Large intestine (tissue), 12 donors: ENCODE measurements around the gene PCDHGB7. TPM values are rescaled to one million over a fixed set of nuclear protein-coding genes. Genes with fewer than 3 reads are reported as not detected.
"Not testable (repeated sequence)": the region's sequence is repeated elsewhere in the genome, so short reads cannot be mapped to it uniquely, and the experiment has no call there.

Experiments used
- DNase-seq, 2 donors: peaks; one replicate each; pipeline versions ENCODE4 v3.0.0 to v3.0.0-alpha.2; 2013
- H3K27ac ChIP-seq: one replicate; pipeline ENCODE4 v1.5.1; 2013; ENCODE audit warnings: low read length
- H3K27me3 ChIP-seq: 2 replicates; pipeline ENCODE4 v1.6.1; 2013; ENCODE audit warnings: low read length; ENCODE audit not compliant: control insufficient read depth, insufficient read depth
- H3K36me3 ChIP-seq: 2 replicates; pipeline ENCODE4 v1.6.1; 2013; ENCODE audit warnings: low read length; ENCODE audit not compliant: control insufficient read depth, insufficient read depth
- H3K4me1 ChIP-seq: one replicate; pipeline ENCODE4 v1.6.1; 2013; ENCODE audit warnings: low read length; ENCODE audit not compliant: control insufficient read depth, insufficient read depth
- H3K4me3 ChIP-seq: one replicate; pipeline ENCODE4 v1.5.1; 2013; ENCODE audit warnings: low read length
- H3K9me3 ChIP-seq: one replicate; pipeline ENCODE4 v1.6.1; 2013; ENCODE audit warnings: mild to moderate bottlenecking, low read depth, low read length, moderate library complexity; ENCODE audit not compliant: control insufficient read depth
- WGBS: methylation state at CpG from one replicate; pipeline ENCODE4 v1.1.5; 2013; ENCODE audit warnings: low lambda C conversion rate; ENCODE audit not compliant: insufficient coverage; 5-methylcytosine and 5-hydroxymethylcytosine counted together
- long read RNA-seq, 11 donors: transcript quantifications; one replicate each; lab custom pipeline, GENCODE V29; 2026
- polyA plus RNA-seq: library from polyadenylated mRNA; unstranded; fragments of 120-200 nt; gene quantifications from one replicate; pipeline ENCODE4 v1.2.1, GENCODE V29; 2013

PCDHGB7 gene
- 3.6 TPM for polyA plus RNA-seq
- long read RNA-seq, donor 1 = 0 reads
- long read RNA-seq, donor 2 = 0 reads
- long read RNA-seq, donor 3, full-length matches to known transcripts = 4 of 4 reads
- long read RNA-seq, donor 3, partial matches to known transcripts = 0 of 4 reads
- long read RNA-seq, donor 3, other reads (novel, unspliced or antisense) = 0 of 4 reads
- long read RNA-seq, donor 4 = 0 reads
- long read RNA-seq, donor 5, partial matches to known transcripts = 0 of 1 reads
- long read RNA-seq, donor 5, other reads (novel, unspliced or antisense) = 0 of 1 reads
- long read RNA-seq, donor 6, full-length matches to known transcripts = 5 of 5 reads
- long read RNA-seq, donor 6, partial matches to known transcripts = 0 of 5 reads
- long read RNA-seq, donor 6, other reads (novel, unspliced or antisense) = 0 of 5 reads
- long read RNA-seq, donor 7, full-length matches to known transcripts = 5 of 5 reads
- long read RNA-seq, donor 7, partial matches to known transcripts = 0 of 5 reads
- long read RNA-seq, donor 7, other reads (novel, unspliced or antisense) = 0 of 5 reads
- long read RNA-seq, donor 8, transcript PCDHGB7-202 (1 exons, 2,785 nt) = major isoform, 7 of 7 reads
- long read RNA-seq, donor 8, partial matches to known transcripts = 0 of 7 reads
- long read RNA-seq, donor 8, other reads (novel, unspliced or antisense) = 0 of 7 reads
- long read RNA-seq, donor 9, full-length matches to known transcripts = 2 of 2 reads
- long read RNA-seq, donor 9, partial matches to known transcripts = 0 of 2 reads
- long read RNA-seq, donor 9, other reads (novel, unspliced or antisense) = 0 of 2 reads
- long read RNA-seq, donor 10, partial matches to known transcripts = 0 of 3 reads
- long read RNA-seq, donor 10, other reads (novel, unspliced or antisense) = 0 of 3 reads
- long read RNA-seq, donor 11, full-length matches to known transcripts = 4 of 4 reads
- long read RNA-seq, donor 11, partial matches to known transcripts = 0 of 4 reads
- long read RNA-seq, donor 11, other reads (novel, unspliced or antisense) = 0 of 4 reads

DNA sequence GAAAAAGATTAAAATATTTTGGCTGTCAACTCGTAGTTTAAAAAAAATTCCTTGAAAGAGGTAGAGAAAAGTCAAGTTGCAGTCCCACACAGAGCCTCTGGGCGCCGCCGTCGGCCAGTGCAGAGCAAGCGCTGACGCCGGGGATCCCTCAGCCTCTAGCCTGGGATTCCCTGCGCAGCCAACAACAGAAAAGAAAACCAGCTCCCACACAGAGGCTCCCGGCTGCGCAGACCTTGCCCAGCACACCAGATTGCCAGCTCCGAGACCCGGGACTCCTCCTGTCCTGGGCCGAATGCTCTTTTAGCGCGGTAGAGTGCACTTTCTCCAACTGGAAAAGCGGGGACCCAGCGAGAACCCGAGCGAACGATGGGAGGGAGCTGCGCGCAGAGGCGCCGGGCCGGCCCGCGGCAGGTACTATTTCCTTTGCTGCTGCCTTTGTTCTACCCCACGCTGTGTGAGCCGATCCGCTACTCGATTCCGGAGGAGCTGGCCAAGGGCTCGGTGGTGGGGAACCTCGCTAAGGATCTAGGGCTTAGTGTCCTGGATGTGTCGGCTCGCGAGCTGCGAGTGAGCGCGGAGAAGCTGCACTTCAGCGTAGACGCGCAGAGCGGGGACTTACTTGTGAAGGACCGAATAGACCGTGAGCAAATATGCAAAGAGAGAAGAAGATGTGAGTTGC is at the start of gene PCDHGB7:
PCDHGB7 (plus strand) TSS at position 184 of the 679 bp plus-strand sequence; CDS start at position 367, 183 bp downstream.
- peaks cover 77% of the 10 kb centered on the region for H3K27me3 ChIP-seq
- no CpG with 5 or more reads among the region's 47 CpGs for WGBS
- not testable (repeated sequence) for H3K4me1 ChIP-seq, H3K36me3 ChIP-seq, H3K27ac ChIP-seq
- peak within 1 kb of the TSS; percentile 31 for H3K4me3 ChIP-seq
- peaks cover 55% of the 10 kb centered on the region for H3K9me3 ChIP-seq
- DNase-seq = peak; percentile 38 to 49

DNA sequence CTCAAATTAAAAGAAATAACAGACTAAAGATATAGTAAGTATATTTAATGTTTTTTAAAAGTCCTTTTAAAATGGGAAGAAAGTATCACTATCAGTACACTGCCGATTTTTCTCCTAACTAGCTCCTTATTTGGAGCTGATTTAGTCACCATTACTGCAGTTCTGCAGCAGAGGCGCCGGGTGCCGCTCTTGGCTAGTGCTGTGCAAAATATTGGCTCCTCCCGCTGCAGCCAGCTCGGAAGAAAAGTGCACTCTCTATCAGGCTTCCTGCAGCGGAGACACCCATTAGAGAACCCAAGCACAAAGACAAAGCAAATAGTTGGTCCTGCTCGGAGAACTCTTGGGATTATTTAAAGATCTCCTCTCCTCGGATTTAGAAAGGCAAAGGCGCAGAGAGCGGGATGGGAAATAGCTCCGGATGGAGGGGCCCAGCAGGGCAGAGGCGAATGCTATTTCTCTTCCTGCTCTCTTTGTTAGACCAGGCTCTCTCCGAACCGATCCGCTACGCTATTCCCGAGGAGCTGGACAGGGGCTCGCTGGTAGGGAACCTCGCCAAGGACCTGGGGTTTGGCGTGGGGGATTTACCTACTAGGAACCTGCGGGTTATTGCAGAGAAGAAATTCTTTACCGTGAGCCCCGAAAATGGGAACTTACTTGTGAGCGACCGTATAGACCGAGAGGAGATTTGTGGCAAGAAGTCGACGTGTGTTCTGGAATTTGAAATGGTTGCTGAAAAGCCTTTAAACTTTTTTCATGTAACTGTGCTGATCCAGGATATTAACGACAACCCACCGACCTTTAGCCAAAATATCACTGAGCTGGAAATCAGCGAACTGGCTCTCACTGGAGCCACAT is 47.3 kb upstream of the PCDHGB7 start, which contains the start of gene PCDHGB3:
PCDHGB3 (plus strand) TSS at position 249 of the 855 bp plus-strand sequence; CDS start at position 402, 153 bp downstream.
- no peak within 1 kb of the TSS for H3K4me3 ChIP-seq
- H3K9me3 ChIP-seq = peaks cover 40% of the 10 kb centered on the region
- WGBS = 50% methylated on average over 1 of the region's 32 CpGs
- H3K4me1 ChIP-seq = no peaks in the 10 kb centered on the region
- DNase-seq = no peak
- H3K36me3 ChIP-seq = no peaks in the 10 kb centered on the region
- peaks cover 59% of the 10 kb centered on the region for H3K27me3 ChIP-seq
- no peak within 1 kb of the TSS for H3K27ac ChIP-seq

DNA sequence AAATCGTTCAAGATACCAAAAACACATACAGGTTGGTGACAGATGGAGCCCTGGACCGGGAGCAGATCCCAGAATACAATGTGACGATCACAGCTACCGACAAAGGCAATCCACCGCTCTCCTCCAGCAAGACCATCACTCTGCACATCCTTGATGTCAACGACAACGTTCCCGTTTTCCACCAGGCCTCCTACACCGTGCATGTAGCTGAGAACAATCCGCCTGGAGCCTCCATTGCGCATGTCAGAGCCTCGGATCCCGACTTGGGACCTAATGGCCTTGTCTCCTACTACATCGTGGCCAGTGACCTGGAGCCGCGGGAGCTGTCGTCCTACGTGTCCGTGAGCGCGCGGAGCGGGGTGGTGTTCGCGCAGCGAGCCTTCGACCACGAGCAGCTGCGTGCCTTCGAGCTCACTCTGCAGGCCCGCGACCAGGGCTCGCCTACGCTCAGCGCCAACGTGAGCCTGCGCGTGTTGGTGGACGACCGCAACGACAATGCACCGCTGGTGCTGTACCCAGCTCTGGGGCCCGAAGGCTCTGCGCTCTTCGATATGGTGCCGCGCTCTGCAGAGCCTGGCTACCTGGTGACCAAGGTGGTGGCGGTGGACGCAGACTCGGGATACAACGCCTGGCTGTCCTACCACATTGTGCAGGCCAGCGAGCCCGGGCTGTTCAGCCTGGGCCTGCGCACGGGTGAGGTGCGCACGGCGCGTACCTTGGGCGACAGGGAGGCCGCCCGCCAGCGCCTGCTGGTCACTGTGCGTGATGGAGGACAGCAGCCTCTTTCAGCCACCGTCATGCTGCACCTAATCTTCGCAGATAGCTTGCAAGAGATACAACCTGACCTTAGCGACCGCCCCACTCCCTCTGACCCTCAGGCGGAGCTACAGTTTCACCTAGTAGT is 45.7 kb upstream of the PCDHGB7 start:
- H3K27me3 ChIP-seq = peaks cover 45% of the 10 kb centered on the region
- H3K4me1 ChIP-seq = no peaks in the 10 kb centered on the region
- no CpG with 5 or more reads among the region's 69 CpGs for WGBS
- H3K27ac ChIP-seq = no peak overlapping the region
- peaks cover 37% of the 10 kb centered on the region for H3K9me3 ChIP-seq
- no peak for DNase-seq
- H3K4me3 ChIP-seq = no peak overlapping the region
- no peaks in the 10 kb centered on the region for H3K36me3 ChIP-seq

DNA sequence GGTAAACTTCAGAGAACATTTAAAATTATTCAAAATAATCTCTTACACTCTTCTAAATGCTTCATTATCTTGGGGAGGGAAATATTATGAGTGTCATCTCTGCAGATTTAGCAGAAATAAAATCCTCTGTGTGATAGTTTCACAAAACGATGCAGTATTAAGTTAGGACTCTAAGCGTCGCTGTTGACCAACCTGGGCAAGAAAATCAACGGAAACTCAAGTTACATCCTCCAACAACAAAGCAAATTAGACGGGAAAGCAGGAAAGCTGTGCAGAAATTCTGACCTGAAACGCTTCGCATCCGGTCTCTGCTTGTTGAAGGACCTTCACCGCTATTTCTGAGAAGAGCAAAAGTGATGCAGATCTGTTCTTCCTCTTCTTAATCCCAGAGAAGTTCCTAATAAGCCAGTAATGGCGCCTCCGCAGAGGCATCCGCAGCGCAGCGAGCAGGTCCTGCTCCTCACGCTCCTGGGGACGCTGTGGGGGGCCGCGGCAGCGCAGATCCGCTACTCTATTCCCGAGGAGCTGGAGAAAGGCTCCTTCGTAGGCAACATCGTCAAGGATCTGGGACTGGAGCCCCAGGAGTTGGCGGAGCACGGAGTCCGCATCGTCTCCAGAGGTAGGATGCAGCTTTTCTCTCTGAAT is 43.7 kb upstream of the PCDHGB7 start, which contains the start of gene PCDHGA6:
PCDHGA6 (plus strand) TSS at position 219 of the 645 bp plus-strand sequence; CDS start at position 412, 193 bp downstream.
- Histone ChIP-seq H3K4me1 (no peaks in the 10 kb centered on the region), H3K4me3 (peak within 1 kb of the TSS; percentile 13), H3K9me3 (peaks cover 34% of the 10 kb centered on the region), H3K27me3 (peaks cover 45% of the 10 kb centered on the region), H3K36me3 (no peaks in the 10 kb centered on the region), H3K27ac (no peak within 1 kb of the TSS)
- no CpG with 5 or more reads among the region's 27 CpGs for WGBS
- no peak for DNase-seq

DNA sequence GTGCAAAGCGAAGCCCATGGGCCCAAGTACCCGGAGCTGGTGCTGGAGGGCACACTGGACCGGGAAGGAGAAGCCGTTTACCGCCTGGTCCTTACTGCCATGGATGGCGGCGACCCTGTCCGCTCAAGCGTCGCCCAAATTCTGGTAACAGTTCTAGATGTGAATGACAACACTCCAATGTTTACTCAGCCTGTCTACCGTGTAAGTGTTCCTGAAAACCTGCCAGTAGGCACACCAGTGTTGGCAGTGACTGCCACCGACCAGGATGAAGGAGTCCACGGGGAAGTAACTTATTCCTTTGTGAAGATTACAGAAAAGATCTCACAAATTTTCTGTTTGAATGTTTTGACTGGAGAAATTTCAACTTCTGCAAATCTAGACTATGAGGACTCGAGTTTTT is 42.9 kb upstream of the PCDHGB7 start:
- Histone ChIP-seq H3K4me3 (no peak overlapping the region), H3K9me3 (peaks cover 34% of the 10 kb centered on the region), H3K27me3 (peaks cover 45% of the 10 kb centered on the region), H3K36me3 (no peaks in the 10 kb centered on the region), H3K27ac (no peak overlapping the region), H3K4me1 (no peaks in the 10 kb centered on the region)
- DNase-seq = no peak
- WGBS = no CpG with 5 or more reads among the region's 14 CpGs

DNA sequence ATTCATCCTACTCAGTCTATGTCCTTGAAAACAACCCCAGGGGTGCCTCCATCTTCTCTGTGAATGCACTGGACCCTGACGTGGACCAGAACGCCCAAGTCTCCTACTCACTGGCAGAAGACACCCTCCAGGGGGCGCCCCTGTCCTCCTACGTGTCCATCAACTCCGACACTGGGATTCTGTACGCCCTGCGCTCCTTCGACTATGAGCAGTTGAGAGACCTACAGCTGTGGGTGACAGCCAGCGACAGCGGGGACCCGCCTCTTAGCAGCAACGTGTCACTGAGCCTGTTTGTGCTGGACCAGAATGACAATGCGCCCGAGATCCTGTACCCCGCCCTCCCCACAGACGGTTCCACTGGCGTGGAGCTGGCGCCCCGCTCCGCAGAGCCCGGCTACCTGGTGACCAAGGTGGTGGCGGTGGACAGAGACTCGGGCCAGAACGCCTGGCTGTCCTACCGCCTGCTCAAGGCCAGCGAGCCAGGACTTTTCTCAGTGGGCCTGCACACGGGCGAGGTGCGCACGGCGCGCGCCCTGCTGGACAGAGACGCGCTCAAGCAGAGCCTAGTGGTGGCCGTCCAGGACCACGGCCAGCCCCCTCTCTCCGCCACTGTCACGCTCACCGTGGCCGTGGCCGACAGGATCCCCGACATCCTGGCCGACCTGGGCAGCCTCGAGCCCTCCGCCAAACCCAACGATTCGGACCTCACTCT is 41.9 kb upstream of the PCDHGB7 start:
- not testable (repeated sequence) for DNase-seq, H3K27ac ChIP-seq, H3K4me3 ChIP-seq, H3K4me1 ChIP-seq, H3K36me3 ChIP-seq
- no CpG with 5 or more reads among the region's 48 CpGs for WGBS
- Histone ChIP-seq H3K9me3 (peaks cover 34% of the 10 kb centered on the region), H3K27me3 (peaks cover 39% of the 10 kb centered on the region)

DNA sequence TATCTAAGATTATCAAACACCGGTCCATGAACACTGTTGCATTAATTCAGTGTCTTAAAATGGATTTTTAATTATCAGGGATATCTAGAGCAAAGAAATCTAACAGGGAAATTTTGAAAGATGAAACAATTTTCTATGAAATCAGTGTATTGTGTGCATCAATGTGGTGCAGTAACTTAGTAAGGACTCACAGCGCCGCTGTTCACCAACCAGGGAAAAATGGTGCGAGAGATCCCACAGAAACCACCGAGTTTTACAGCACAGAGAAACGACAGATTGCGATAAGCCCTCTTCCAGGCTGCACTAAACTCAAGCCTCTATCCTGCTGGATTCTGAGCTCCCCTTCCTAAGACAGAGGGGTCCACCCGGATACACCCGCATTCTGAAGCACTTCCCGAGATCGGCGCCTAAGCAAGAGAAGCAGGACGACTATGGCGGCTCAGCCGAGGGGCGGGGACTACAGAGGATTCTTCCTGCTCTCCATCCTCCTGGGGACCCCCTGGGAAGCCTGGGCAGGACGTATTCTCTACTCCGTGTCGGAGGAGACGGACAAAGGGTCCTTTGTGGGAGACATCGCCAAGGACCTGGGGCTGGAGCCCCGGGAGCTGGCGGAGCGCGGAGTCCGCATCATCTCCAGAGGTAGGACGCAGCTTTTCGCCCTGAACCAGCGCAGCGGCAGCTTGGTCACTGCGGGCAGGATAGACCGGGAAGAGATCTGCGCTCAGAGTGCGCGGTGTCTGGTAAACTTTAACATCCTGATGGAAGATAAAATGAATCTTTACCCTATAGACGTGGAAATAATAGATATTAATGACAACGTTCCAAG is 34.8 kb upstream of the PCDHGB7 start, which contains the start of gene PCDHGA7:
PCDHGA7 (plus strand) TSS at position 274 of the 826 bp plus-strand sequence; CDS start at position 432, 158 bp downstream.
- Histone ChIP-seq H3K9me3 (peaks cover 27% of the 10 kb centered on the region), H3K36me3 (no peaks in the 10 kb centered on the region), H3K4me1 (no peaks in the 10 kb centered on the region), H3K27me3 (peaks cover 24% of the 10 kb centered on the region), H3K4me3 (peak within 1 kb of the TSS; percentile 5), H3K27ac (no peak within 1 kb of the TSS)
- DNase-seq = no peak
- 24% methylated on average over 3 of the region's 37 CpGs for WGBS
